HEK293 (cell line): ENCODE data around the gene CLCN7.

Experiments
- CTCF ChIA-PET: fragments of 350-600 bp; formaldehyde crosslinking; extraction: SDS; loops from one replicate; lab custom pipeline; 2021; ENCODE audit warnings: antibody characterized with exemption; lab: Yijun Ruan, JAX
- POLR2A ChIA-PET: fragments of 300-600 bp; formaldehyde crosslinking; extraction: SDS; loops from one replicate; lab custom pipeline; 2020; ENCODE audit warnings: antibody characterized with exemption, inconsistent platforms; lab: Yijun Ruan, JAX
- H3K27ac ChIP-seq: fragments of 200-500 bp; sonication (Bioruptor generic); 2 replicates; pipeline ENCODE4 v1.5.1; 2014; ENCODE audit warnings: low read depth, low read length, control low read depth, inconsistent platforms; ENCODE audit errors: extremely low read depth
- H3K36me3 ChIP-seq, 2 experiments: fragments of 200-500 bp in 1 of 2; sonication (Bioruptor generic) in 1 of 2; 1 replicate in 1 of 2; 2 replicates in 1 of 2; pipeline ENCODE4 v1.5.1; 2014 to 2017; ENCODE audit warnings: inconsistent platforms in 2 of 2, low read length in 2 of 2; ENCODE audit not compliant: control insufficient read depth in 2 of 2, insufficient read depth in 1 of 2
- H3K4me1 ChIP-seq: fragments of 200-500 bp; sonication (Bioruptor generic); 2 replicates; pipeline ENCODE4 v1.5.1; 2014; ENCODE audit warnings: mild to moderate bottlenecking, low read length, inconsistent platforms; ENCODE audit not compliant: control insufficient read depth, insufficient read depth
- H3K4me3 ChIP-seq: 2 replicates; pipeline ENCODE4 v1.5.1; 2011; ENCODE audit warnings: low read depth, mild to moderate bottlenecking, control low read depth, low read length, moderate library complexity
- H3K9me3 ChIP-seq: fragments of 200-500 bp; sonication (Bioruptor generic); 2 replicates; pipeline ENCODE4 v1.5.1; 2014; ENCODE audit warnings: low read depth, low read length, inconsistent platforms; ENCODE audit not compliant: control insufficient read depth, insufficient read depth
- EGR2 ChIP-seq: fragments of 450-650 bp; formaldehyde crosslinking; IDR thresholded peaks from 2 replicates; pipeline ENCODE4 v1.5.1; 2016; ENCODE audit warnings: low read depth, missing biosample characterization, missing genetic modification characterization
- KLF16 ChIP-seq: fragments of 450-650 bp; formaldehyde crosslinking; IDR thresholded peaks from 2 replicates; pipeline ENCODE4 v1.5.1; 2017; ENCODE audit warnings: missing biosample characterization, missing genetic modification characterization
- KLF8 ChIP-seq: fragments of 450-650 bp; formaldehyde crosslinking; IDR thresholded peaks from 2 replicates; pipeline ENCODE4 v1.5.1; 2016; ENCODE audit warnings: missing biosample characterization, missing genetic modification characterization
- SCRT1 ChIP-seq: fragments of 450-650 bp; formaldehyde crosslinking; IDR thresholded peaks from 2 replicates; pipeline ENCODE4 v1.5.1; 2016; ENCODE audit warnings: missing biosample characterization, missing genetic modification characterization, borderline replicate concordance
- WT1 ChIP-seq: fragments of 450-650 bp; formaldehyde crosslinking; IDR thresholded peaks from 2 replicates; pipeline ENCODE4 v1.5.1; 2016; ENCODE audit warnings: missing biosample characterization, missing genetic modification characterization
- YY2 ChIP-seq: fragments of 450-650 bp; formaldehyde crosslinking; IDR thresholded peaks from 2 replicates; pipeline ENCODE4 v1.5.1; 2016; ENCODE audit warnings: missing biosample characterization, missing genetic modification characterization
- ZFP37 ChIP-seq: fragments of 450-650 bp; formaldehyde crosslinking; IDR thresholded peaks from 2 replicates; pipeline ENCODE4 v1.5.1; 2016; ENCODE audit warnings: missing biosample characterization, missing genetic modification characterization
- ZNF121 ChIP-seq: fragments of 450-650 bp; formaldehyde crosslinking; IDR thresholded peaks from 2 replicates; pipeline ENCODE4 v1.5.1; 2016; ENCODE audit warnings: missing biosample characterization, missing genetic modification characterization
- ZNF174 ChIP-seq: fragments of 450-650 bp; formaldehyde crosslinking; IDR thresholded peaks from 2 replicates; pipeline ENCODE4 v1.5.0; 2017; ENCODE audit warnings: missing biosample characterization, mild to moderate bottlenecking, missing genetic modification characterization
- ZNF239 ChIP-seq: fragments of 450-650 bp; formaldehyde crosslinking; IDR thresholded peaks from 2 replicates; pipeline ENCODE4 v1.5.1; 2016; ENCODE audit warnings: missing biosample characterization, missing genetic modification characterization
- ZNF292 ChIP-seq: fragments of 450-650 bp; formaldehyde crosslinking; IDR thresholded peaks from 2 replicates; pipeline ENCODE4 v1.5.1; 2016; ENCODE audit warnings: low read depth, missing biosample characterization, missing genetic modification characterization, borderline replicate concordance
- ZNF302 ChIP-seq: fragments of 450-650 bp; formaldehyde crosslinking; IDR thresholded peaks from 2 replicates; pipeline ENCODE4 v1.5.1; 2016; ENCODE audit warnings: missing biosample characterization, missing genetic modification characterization, low read depth
- ZNF311 ChIP-seq: fragments of 450-650 bp; formaldehyde crosslinking; IDR thresholded peaks from 2 replicates; pipeline ENCODE4 v1.5.1; 2017; ENCODE audit warnings: missing biosample characterization, missing genetic modification characterization, borderline replicate concordance
- ZNF391 ChIP-seq: fragments of 450-650 bp; formaldehyde crosslinking; IDR thresholded peaks from 2 replicates; pipeline ENCODE4 v1.5.1; 2016; ENCODE audit warnings: low read depth, missing biosample characterization, missing genetic modification characterization, borderline replicate concordance
- ZNF416 ChIP-seq: fragments of 450-650 bp; formaldehyde crosslinking; IDR thresholded peaks from 2 replicates; pipeline ENCODE4 v1.5.1; 2016; ENCODE audit warnings: missing biosample characterization, missing genetic modification characterization
- ZNF433 ChIP-seq: fragments of 450-650 bp; formaldehyde crosslinking; IDR thresholded peaks from 2 replicates; pipeline ENCODE4 v1.5.1; 2016; ENCODE audit warnings: missing biosample characterization, missing genetic modification characterization, low read depth
- ZNF623 ChIP-seq: fragments of 450-650 bp; formaldehyde crosslinking; IDR thresholded peaks from 2 replicates; pipeline ENCODE4 v1.5.1; 2016; ENCODE audit warnings: missing biosample characterization, missing genetic modification characterization
- ZNF747 ChIP-seq: fragments of 450-650 bp; formaldehyde crosslinking; IDR thresholded peaks from 2 replicates; pipeline ENCODE4 v1.5.1; 2016; ENCODE audit warnings: missing biosample characterization, missing genetic modification characterization
- ZNF837 ChIP-seq: fragments of 450-650 bp; formaldehyde crosslinking; IDR thresholded peaks from 2 replicates; pipeline ENCODE4 v1.5.1; 2016; ENCODE audit warnings: missing biosample characterization, missing genetic modification characterization
- TF ChIP-seq, protein P1 (sequence below): fragments of 450-650 bp; formaldehyde crosslinking; optimal IDR thresholded peaks from 2 replicates; pipeline ENCODE3; 2016; ENCODE audit warnings: missing biosample characterization, mild to moderate bottlenecking, missing genetic modification characterization
- TF ChIP-seq, protein P2 (sequence below): fragments of 450-650 bp; formaldehyde crosslinking; IDR thresholded peaks from 2 replicates; pipeline ENCODE4 v1.5.1; 2016; ENCODE audit warnings: missing biosample characterization, missing genetic modification characterization

Gene CLCN7

DNA sequence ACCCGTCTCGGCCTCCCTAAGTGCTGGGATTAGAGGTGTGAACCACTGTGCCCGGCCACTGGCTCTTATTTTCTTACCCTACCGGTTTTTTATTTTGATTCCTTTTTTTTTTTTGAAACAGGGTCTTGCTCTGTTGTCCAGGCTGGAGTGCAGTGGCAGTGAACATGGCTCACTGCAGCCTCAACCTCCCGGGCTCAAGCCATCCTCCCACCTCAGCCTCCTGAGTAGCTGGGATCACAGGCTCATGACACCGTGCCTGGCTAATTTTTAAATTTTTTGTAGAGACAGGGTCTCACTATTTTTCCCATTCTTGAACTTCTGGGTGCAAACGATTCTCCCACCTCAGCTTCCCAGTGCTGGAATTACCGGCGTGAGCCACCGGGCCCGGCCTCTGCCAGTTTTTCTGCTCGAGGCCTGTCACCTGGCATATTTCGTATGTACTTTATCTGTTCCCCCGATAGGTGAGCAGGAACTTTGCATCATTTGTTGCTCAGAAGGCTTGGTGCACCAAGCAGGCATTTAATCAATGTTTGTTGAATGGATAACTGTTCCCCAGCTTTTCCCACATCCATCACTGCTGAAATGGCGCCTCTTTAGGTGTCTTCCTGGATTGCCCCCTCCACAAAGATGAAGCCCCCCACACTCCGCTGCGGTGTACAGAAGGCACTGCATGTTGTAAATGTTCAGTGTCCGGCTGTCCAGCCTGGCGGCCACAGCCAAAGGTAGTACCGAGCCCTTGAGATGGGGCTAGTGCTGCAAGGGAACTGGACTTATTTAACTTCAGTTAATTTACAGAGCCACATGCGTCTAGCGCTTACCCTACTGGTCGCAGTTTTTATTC lies 17.5 kb upstream of the CLCN7 start:
- H3K27ac ChIP-seq: peak overlapping the region; percentile 45; the same call in 1 of the 2 replicates
- H3K36me3 ChIP-seq: peaks cover 0 to 32% of the 10 kb centered on the region in 2 experiments; a peak in 2 of 3 replicates
- H3K4me1 ChIP-seq: 0 out of 2 replicates have a peak, but pooled peaks cover 2% of the 10 kb centered on the region
- ChIA-PET POLR2A (interaction anchor here (0.5 to 0.7 kb wide), 4 partner anchors 11 to 215 kb away, joined by 3 to 6 read pairs (median 3); partner anchors contain the start of gene MAPK8IP3), CTCF (interaction anchor here (0.5 to 1.4 kb wide), 2 partner anchors 24 to 123 kb away, joined by 4 to 6 read pairs; no protein-coding TSS in a partner anchor)
- no peaks in the 10 kb centered on the region for H3K9me3 ChIP-seq
- no peak overlapping the region for H3K4me3 ChIP-seq
- no peak for TF ChIP-seq ZNF311
- TF ChIP-seq ZNF121 (tag by site-specific recombination): peak; percentile 67; the same call in 1 of the 2 replicates

DNA sequence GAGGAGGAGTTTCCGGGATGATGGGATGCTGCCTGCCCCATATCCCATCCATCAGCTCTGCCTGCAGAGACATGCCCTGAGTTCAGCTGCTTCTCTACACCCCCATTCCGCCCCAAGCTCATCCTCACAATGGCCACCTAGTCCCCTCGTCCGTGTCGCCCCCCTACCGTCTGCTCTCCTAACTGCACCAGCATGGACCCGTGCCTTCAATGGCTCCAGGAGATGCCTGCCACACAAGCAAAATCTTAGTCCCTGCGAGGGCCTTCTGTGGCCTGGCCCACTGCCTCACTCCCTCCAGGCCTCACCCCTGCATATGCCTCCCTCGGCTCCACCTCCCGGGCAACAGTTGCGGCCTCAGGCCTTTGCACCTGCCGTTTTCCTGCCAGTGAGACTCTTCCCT lies 16.5 kb upstream of the CLCN7 start:
- 0 out of 2 replicates have a peak, but pooled peaks cover 2% of the 10 kb centered on the region for H3K4me1 ChIP-seq

DNA sequence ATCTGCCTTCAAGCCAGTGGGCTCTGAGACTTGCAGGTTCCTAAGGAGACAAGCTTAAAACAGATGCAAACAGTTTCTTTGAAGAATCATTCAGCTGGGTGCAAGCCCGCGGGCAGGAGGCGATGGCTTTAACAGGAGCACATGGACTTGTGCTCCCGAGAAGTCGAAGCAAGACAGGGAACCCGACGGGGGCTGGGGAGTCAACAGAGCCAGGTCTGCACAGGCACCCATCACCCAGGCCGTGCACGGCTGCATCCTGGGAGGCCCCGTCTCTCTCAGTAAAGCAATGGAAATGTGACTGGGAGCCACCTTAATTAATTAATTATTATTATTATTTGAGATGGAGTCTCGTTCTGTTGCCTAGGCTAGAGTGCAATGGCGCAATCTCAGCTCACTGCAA lies 14.2 kb upstream of the CLCN7 start:
- TF ChIP-seq WT1 (tag by site-specific recombination): no peak
- no peak for TF ChIP-seq SCRT1
- TF ChIP-seq ZNF391: no peak
- TF ChIP-seq ZNF292: no peak
- TF ChIP-seq, protein P1, sequence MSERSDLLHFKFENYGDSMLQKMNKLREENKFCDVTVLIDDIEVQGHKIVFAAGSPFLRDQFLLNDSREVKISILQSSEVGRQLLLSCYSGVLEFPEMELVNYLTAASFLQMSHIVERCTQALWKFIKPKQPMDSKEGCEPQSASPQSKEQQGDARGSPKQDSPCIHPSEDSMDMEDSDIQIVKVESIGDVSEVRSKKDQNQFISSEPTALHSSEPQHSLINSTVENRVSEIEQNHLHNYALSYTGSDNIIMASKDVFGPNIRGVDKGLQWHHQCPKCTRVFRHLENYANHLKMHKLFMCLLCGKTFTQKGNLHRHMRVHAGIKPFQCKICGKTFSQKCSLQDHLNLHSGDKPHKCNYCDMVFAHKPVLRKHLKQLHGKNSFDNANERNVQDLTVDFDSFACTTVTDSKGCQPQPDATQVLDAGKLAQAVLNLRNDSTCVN (tag by site-specific recombination): no peak
- TF ChIP-seq ZNF239: no peak
- no peak for TF ChIP-seq EGR2 (tag by site-specific recombination)
- TF ChIP-seq KLF16 (tag by site-specific recombination): no peak
- TF ChIP-seq ZNF433 (tag by site-specific recombination): no peak
- TF ChIP-seq ZFP37 (tag by site-specific recombination): no peak
- no peak for TF ChIP-seq ZNF747
- TF ChIP-seq ZNF174: no peak
- TF ChIP-seq ZNF302: no peak
- TF ChIP-seq YY2 (tag by site-specific recombination): no peak
- no peak for TF ChIP-seq KLF8 (tag by site-specific recombination)
- no peak for TF ChIP-seq ZNF837 (tag by site-specific recombination)
- no peak for TF ChIP-seq ZNF416 (tag by site-specific recombination)
- Histone ChIP-seq H3K4me1 (0 out of 2 replicates have a peak, but pooled peaks cover 2% of the 10 kb centered on the region), H3K9me3 (no peaks in the 10 kb centered on the region), H3K4me3 (no peak overlapping the region), H3K36me3 (no peaks in the 10 kb centered on the region), H3K27ac (no peak overlapping the region)
- ChIA-PET POLR2A (interaction anchor here (0.6 kb wide), 1 partner anchor 101 kb away, joined by 4 read pairs; no protein-coding TSS in a partner anchor), CTCF (no interaction called here)

More for the DNA sequence above, 16.5 kb upstream of the CLCN7 start:
- H3K9me3 ChIP-seq: no peaks in the 10 kb centered on the region
- TF ChIP-seq, protein P2, sequence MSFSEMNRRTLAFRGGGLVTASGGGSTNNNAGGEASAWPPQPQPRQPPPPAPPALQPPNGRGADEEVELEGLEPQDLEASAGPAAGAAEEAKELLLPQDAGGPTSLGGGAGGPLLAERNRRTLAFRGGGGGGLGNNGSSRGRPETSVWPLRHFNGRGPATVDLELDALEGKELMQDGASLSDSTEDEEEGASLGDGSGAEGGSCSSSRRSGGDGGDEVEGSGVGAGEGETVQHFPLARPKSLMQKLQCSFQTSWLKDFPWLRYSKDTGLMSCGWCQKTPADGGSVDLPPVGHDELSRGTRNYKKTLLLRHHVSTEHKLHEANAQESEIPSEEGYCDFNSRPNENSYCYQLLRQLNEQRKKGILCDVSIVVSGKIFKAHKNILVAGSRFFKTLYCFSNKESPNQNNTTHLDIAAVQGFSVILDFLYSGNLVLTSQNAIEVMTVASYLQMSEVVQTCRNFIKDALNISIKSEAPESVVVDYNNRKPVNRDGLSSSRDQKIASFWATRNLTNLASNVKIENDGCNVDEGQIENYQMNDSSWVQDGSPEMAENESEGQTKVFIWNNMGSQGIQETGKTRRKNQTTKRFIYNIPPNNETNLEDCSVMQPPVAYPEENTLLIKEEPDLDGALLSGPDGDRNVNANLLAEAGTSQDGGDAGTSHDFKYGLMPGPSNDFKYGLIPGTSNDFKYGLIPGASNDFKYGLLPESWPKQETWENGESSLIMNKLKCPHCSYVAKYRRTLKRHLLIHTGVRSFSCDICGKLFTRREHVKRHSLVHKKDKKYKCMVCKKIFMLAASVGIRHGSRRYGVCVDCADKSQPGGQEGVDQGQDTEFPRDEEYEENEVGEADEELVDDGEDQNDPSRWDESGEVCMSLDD (tag by site-specific recombination): no peak
- peak; percentile 33; the same call in 1 of the 2 replicates for TF ChIP-seq ZNF623 (tag by site-specific recombination)
- ChIA-PET POLR2A (no interaction called here), CTCF (interaction anchor here (0.6 to 1.4 kb wide), 2 partner anchors 122 to 472 kb away, joined by 3 to 4 read pairs; no protein-coding TSS in a partner anchor)
- H3K36me3 ChIP-seq: peaks cover 0 to 22% of the 10 kb centered on the region in 2 experiments; a peak in 2 of 3 replicates
- no peak overlapping the region for H3K4me3 ChIP-seq
- H3K27ac ChIP-seq: no peak overlapping the region
